GM21723 (cell line): ENCODE data around the gene MTMR12.
A peak's percentile ranks its signal among the peaks of the same experiment; 100 is the strongest.

Experiments
- ATAC-seq: cut with Tn5 transposase; IDR thresholded peaks from one replicate; pipeline ENCODE4 v1.9.1; 2021; ENCODE audit warnings: mild to moderate bottlenecking, moderate library complexity; ENCODE audit not compliant: unreplicated experiment

MTMR12 gene

DNA sequence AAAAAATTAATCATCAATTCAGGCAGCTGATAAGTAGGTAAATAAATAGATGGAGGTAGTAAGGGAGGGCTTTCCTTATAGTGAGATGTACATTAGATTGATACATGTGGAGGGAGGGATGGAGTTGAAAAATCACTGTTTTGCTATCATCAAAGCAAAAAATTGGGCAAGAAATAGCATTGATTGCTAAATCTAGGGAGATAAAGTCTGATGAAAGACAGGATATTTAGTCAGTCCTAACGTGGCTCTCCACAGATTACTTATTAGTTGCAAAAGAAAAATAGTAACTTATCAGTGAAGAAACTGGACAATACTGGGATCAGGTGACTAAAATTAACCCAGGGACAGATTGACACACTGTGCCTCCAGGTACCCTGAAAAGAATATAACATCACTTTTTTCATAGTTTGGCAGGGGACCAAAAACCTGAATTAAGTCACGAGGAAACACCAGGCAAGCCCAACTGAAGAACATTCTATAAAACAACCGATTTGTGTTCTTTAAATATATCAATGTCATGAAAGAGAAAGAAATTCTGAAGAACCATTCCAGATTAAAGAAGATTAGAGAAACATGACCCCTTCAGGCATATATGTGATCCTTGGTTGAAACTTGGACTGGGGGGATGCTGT lies 111.5 kb downstream of the MTMR12 start:
- ATAC-seq, result no peak

- no peak for ATAC-seq
Measured at GRCh38 chr5:32197032-32197431, 115.7 kb downstream of the MTMR12 start.

DNA sequence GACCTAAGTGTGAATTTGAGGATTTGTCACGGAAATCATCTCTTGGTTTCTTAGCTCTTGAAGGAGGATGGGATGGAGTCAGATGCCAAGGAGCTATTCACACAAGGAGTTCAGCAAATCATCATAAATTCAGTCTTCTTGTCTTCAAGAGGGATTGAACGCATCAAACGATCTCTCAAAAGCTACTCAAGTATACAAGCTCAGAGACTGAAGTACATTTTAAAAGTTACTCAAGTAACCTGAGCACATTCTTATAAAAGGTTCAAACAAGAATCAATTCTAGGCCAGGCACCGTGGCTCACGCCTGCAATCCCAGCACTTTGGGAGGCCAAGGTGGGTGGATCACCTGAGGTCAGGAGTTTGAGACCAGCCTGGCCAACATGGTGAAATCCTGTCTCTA lies 117.5 kb downstream of the MTMR12 start:
- no peak for ATAC-seq

DNA sequence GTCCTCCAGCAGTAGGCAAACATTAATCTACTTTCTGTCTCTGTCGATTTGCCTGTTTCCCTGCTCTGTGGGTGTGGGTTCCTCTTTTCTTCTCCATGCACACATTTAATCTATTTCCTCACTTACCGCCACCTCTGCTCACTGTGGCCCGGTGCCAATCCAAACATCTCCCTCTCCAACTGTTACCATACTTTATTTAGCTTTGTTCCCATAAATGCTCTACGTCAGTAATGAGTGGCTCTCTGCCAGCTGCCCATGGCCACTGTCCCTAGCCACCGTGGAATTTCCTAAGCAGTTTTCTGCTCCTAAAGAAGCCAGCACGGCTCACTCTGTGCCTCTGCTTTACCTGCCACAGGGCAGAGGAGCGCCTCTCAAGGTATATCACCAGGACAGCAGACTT lies 119.1 kb downstream of the MTMR12 start:
- no peak for ATAC-seq

DNA sequence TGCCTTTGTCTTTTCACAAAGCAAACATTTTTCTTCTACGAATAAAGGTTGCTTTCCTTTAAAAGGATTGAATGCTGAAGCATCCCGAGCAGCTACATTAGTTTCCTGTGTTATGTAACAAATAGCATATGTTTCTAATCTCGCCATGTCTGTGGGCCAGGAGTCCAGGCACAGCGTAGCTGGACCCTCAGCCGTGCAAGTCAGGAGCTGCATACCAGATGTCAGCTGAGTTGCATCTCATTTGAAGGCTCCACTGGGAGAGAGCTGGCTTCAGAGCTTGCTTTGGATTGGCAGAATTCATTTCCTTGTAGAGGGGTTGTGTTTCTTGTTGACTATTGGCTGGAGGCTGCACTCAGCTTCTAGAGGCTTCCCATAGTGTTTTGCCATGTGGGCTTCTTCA lies 122.6 kb downstream of the MTMR12 start:
- no peak for ATAC-seq

- no peak for ATAC-seq
Measured at GRCh38 chr5:32187675-32188074, 125.1 kb downstream of the MTMR12 start.

DNA sequence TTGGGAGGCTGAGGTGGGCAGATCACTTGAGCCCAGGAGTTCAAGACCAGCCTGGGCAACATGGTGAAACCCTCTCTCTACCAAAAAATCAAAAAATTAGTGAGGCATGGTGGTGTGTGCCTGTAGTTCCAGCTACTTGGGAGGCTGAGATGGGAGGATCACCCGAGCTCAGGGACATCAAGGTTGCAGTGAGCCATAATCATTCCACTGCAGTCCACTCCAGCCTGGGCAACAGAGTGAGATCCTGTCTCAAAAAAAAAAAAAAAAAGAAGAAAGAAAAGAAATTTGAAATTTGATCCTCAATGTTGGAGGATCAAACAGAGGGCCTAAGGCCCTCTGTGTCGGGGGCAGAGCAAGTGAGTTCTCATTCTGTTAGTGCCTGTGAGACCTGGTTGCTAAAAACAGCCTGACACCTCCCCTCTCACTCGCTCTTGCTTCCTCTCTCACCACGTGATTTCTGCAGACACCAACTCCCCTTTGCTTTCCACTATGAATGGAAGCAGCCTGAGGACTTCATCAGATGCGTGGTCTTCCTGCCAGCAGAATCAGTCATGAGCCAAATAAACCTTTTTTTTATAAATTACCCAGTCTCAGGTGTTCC lies 130.2 kb downstream of the MTMR12 start:
- peak; percentile 93 for ATAC-seq
